Osteoblast (primary cell): ENCODE results near the gene NID1. TPM values are rescaled to one million over a fixed set of nuclear protein-coding genes. Genes with fewer than 3 reads are reported as not detected.

Experiments used
- DNase-seq: peaks from one replicate; pipeline ENCODE4 v3.0.0; 2011; ENCODE audit warnings: low spot score, mixed read lengths; ENCODE audit not compliant: insufficient read length; ENCODE audit errors: missing footprints
- H2AFZ ChIP-seq: 2 replicates; pipeline ENCODE4 v1.6.0; 2011; ENCODE audit warnings: mild to moderate bottlenecking, low read length
- H3K27ac ChIP-seq: 2 replicates; pipeline ENCODE4 v1.5.1; 2011; ENCODE audit warnings: mild to moderate bottlenecking, low read depth, low read length, moderate library complexity
- H3K27me3 ChIP-seq: 2 replicates; pipeline ENCODE4 v1.6.0; 2012; ENCODE audit warnings: mild to moderate bottlenecking, control low read depth, inconsistent platforms, low read length, moderate library complexity; ENCODE audit not compliant: insufficient read depth
- H3K36me3 ChIP-seq: 2 replicates; pipeline ENCODE4 v1.5.1; 2011; ENCODE audit warnings: mild to moderate bottlenecking, low read length, control low read depth, moderate library complexity; ENCODE audit not compliant: insufficient read depth
- H3K4me1 ChIP-seq: 2 replicates; pipeline ENCODE4 v1.5.1; 2011; ENCODE audit warnings: mild to moderate bottlenecking, low read length, control low read depth, moderate library complexity; ENCODE audit not compliant: insufficient read depth
- H3K4me2 ChIP-seq: 2 replicates; pipeline ENCODE4 v1.6.0; 2011; ENCODE audit warnings: mild to moderate bottlenecking, low read length; ENCODE audit not compliant: insufficient read depth
- H3K4me3 ChIP-seq: fragments of 200-600 bp; sonication (generic); 3 replicates; pipeline ENCODE4 v1.5.1; 2012; ENCODE audit warnings: mild to moderate bottlenecking, low read length, inconsistent platforms; ENCODE audit not compliant: insufficient read depth
- H3K79me2 ChIP-seq: 2 replicates; pipeline ENCODE4 v1.6.0; 2012; ENCODE audit warnings: mild to moderate bottlenecking, low read length, control low read depth, inconsistent platforms; ENCODE audit not compliant: insufficient read depth
- H3K9me3 ChIP-seq: 2 replicates; pipeline ENCODE4 v1.5.1; 2011; ENCODE audit warnings: low read depth, low read length, control low read depth
- H4K20me1 ChIP-seq: 2 replicates; pipeline ENCODE4 v1.6.0; 2012; ENCODE audit warnings: mild to moderate bottlenecking, low read length, control low read depth; ENCODE audit not compliant: insufficient read depth
- total RNA-seq: library from RNA; depleted of rRNA; stranded (reverse); fragments of >200 nt; gene quantifications from 2 replicates; pipeline ENCODE4 v1.2.3, GENCODE V29; 2012
- TF ChIP-seq, protein P1 (sequence below): IDR thresholded peaks from 2 replicates; pipeline ENCODE4 v1.5.1; 2011; ENCODE audit warnings: mild to moderate bottlenecking, low read depth, low read length, moderate library complexity; ENCODE audit errors: extremely low read depth

Gene NID1
- total RNA-seq, 1 donor, result 40.2 TPM

- no peak for DNase-seq
- H3K4me1 ChIP-seq, result no peaks in the 10 kb centered on the region
- no peaks in the 10 kb centered on the region for H3K9me3 ChIP-seq
- H3K4me2 ChIP-seq, result no peak overlapping the region
- no peak overlapping the region for H3K27ac ChIP-seq
- no peaks in the 10 kb centered on the region for H3K79me2 ChIP-seq
- no peak overlapping the region for H2AFZ ChIP-seq
- H3K36me3 ChIP-seq, result no peaks in the 10 kb centered on the region
- no peaks in the 10 kb centered on the region for H4K20me1 ChIP-seq
- TF ChIP-seq, protein P1, sequence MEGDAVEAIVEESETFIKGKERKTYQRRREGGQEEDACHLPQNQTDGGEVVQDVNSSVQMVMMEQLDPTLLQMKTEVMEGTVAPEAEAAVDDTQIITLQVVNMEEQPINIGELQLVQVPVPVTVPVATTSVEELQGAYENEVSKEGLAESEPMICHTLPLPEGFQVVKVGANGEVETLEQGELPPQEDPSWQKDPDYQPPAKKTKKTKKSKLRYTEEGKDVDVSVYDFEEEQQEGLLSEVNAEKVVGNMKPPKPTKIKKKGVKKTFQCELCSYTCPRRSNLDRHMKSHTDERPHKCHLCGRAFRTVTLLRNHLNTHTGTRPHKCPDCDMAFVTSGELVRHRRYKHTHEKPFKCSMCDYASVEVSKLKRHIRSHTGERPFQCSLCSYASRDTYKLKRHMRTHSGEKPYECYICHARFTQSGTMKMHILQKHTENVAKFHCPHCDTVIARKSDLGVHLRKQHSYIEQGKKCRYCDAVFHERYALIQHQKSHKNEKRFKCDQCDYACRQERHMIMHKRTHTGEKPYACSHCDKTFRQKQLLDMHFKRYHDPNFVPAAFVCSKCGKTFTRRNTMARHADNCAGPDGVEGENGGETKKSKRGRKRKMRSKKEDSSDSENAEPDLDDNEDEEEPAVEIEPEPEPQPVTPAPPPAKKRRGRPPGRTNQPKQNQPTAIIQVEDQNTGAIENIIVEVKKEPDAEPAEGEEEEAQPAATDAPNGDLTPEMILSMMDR, result no peak
- H3K4me3 ChIP-seq, result no peak overlapping the region
- no peaks in the 10 kb centered on the region for H3K27me3 ChIP-seq
Measured at GRCh38 chr1:236085545-236086159, 20.8 kb upstream of the NID1 start.

GRCh38 chr1:236084386-236084730 is 19.5 kb upstream of the NID1 start:
- Histone ChIP-seq H3K4me1 (no peaks in the 10 kb centered on the region), H3K4me2 (no peak overlapping the region), H3K9me3 (no peaks in the 10 kb centered on the region), H2AFZ (no peak overlapping the region), H3K27ac (no peak overlapping the region), H3K4me3 (no peak overlapping the region), H3K36me3 (no peaks in the 10 kb centered on the region), H3K27me3 (no peaks in the 10 kb centered on the region), H4K20me1 (no peaks in the 10 kb centered on the region), H3K79me2 (no peaks in the 10 kb centered on the region)
- TF ChIP-seq, protein P1, result no peak
- no peak for DNase-seq

DNA sequence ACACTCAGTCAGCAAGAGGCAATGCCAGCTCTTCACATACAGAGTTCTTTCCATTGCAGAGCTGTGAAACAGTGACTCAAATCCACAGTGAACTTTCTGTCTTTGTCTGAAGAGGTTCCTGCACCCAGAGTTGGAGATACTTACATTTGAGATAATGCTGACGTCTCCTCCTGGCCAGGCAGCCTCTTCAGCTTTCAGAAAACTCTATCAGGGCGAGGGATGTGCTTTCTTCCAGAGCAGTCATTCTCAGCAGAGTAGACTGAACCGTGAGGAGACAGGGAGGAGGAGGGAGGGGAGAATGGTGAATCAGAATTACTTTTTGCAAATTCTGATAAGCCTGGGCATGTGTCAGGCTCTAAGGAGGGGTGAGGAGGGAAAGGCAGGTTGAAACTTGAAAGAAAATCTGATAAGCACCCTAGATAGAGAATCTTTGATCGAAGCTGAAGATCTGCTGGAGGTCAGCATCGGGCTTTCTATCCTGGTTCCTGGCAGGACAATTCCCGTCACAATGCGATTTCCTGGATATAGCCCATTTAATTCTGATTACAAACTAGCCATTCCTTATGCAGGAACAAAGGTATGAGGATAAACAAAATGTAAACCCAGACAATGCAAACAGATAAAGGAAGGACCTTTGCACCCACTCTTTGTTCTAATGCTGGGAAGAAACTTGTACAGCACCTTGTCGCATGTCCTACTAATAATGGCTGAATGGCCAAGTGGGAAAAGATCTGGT is 18.9 kb upstream of the NID1 start:
- no peaks in the 10 kb centered on the region for H3K36me3 ChIP-seq
- no peak overlapping the region for H3K27ac ChIP-seq
- no peaks in the 10 kb centered on the region for H3K79me2 ChIP-seq
- no peaks in the 10 kb centered on the region for H3K9me3 ChIP-seq
- H3K4me3 ChIP-seq, result no peak overlapping the region
- peak overlapping the region; percentile 48 for H2AFZ ChIP-seq
- no peaks in the 10 kb centered on the region for H4K20me1 ChIP-seq
- no peaks in the 10 kb centered on the region for H3K4me1 ChIP-seq
- no peak overlapping the region for H3K4me2 ChIP-seq
- H3K27me3 ChIP-seq, result no peaks in the 10 kb centered on the region
- DNase-seq, result no peak
- TF ChIP-seq, protein P1, result no peak

- H3K27me3 ChIP-seq, result no peaks in the 10 kb centered on the region
- no peaks in the 10 kb centered on the region for H3K9me3 ChIP-seq
- H3K4me1 ChIP-seq, result no peaks in the 10 kb centered on the region
- TF ChIP-seq, protein P1, result no peak
- no peak overlapping the region for H3K4me2 ChIP-seq
- H3K4me3 ChIP-seq, result no peak overlapping the region
- no peak for DNase-seq
- no peak overlapping the region for H2AFZ ChIP-seq
- no peaks in the 10 kb centered on the region for H3K36me3 ChIP-seq
- no peak overlapping the region for H3K27ac ChIP-seq
- no peaks in the 10 kb centered on the region for H4K20me1 ChIP-seq
- H3K79me2 ChIP-seq, result no peaks in the 10 kb centered on the region
Measured at GRCh38 chr1:236082526-236082925, 17.6 kb upstream of the NID1 start.
